Forelimb muscle (tissue), 1 donor: Measurements from ENCODE around the gene PEPD. TPM values are rescaled to one million over a fixed set of nuclear protein-coding genes. Genes with fewer than 3 reads are reported as not detected.

Experiments
- DNase-seq: peaks from one replicate; pipeline ENCODE4 v3.0.0-alpha.2; 2013; ENCODE audit warnings: low read depth
- polyA plus RNA-seq: library from polyadenylated mRNA; unstranded; fragments of 120-200 nt; gene quantifications from one replicate; pipeline ENCODE4 v1.2.1, GENCODE V29; 2013; ENCODE audit not compliant: insufficient read length

Gene PEPD
- polyA plus RNA-seq, 1 donor: 36.7 TPM

DNA sequence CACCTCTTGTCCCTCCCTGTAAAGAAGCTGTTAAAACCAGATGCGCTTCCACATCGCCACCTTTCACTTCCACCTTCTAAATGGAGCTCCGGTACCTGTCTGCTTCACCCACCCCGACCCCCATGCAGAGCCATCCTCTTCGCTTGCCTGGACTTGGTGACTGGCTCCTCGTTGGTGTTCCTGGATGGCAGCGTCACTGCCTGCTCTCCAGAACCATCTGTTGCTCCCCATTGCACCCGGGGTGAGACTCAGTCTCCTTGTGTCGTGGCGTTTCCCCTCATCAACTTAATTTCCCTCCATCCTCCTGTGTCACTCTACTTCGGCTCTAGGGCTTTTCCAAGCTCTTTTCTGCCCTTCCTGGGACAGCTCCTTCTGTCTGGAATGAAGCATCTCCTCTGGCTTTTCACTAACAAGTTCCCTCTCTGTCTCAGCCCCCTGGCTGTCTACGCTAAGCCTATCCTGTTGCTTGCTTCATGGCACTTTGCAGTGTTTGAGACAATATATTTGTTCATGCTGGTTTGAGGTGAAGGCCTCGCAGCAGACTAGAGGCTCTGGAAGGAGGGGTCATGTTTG, 137.8 kb downstream of the PEPD start:
- no peak for DNase-seq

GRCh38 chr19:33382982-33383381, 138.6 kb downstream of the PEPD start:
- DNase-seq: no peak

GRCh38 chr19:33382006-33382405, 139.6 kb downstream of the PEPD start:
- no peak for DNase-seq

DNA sequence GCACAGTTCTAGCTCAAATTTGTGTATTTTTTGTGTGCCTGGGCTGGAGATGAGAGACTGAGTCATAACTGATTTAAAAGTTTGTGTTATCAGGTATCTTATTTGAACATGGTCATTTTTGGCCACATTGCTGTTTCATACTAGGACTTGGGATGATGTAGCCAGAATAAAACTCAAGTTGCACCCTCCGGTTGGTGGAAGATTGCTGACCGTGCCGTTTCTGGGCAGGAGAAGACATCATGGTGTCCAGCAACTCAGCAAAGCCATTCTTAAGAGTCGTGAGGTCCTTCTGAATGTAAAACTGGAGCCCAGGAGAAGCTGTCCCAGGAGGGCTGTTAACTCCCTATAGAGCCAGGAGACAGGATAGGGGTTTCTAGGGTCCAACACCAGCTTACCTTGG, 140.5 kb downstream of the PEPD start:
- DNase-seq: no peak

GRCh38 chr19:33379151-33379829, 142.3 kb downstream of the PEPD start:
- DNase-seq: no peak

- no peak for DNase-seq
Observed at GRCh38 chr19:33377586-33378475, 143.8 kb downstream of the PEPD start.

DNA sequence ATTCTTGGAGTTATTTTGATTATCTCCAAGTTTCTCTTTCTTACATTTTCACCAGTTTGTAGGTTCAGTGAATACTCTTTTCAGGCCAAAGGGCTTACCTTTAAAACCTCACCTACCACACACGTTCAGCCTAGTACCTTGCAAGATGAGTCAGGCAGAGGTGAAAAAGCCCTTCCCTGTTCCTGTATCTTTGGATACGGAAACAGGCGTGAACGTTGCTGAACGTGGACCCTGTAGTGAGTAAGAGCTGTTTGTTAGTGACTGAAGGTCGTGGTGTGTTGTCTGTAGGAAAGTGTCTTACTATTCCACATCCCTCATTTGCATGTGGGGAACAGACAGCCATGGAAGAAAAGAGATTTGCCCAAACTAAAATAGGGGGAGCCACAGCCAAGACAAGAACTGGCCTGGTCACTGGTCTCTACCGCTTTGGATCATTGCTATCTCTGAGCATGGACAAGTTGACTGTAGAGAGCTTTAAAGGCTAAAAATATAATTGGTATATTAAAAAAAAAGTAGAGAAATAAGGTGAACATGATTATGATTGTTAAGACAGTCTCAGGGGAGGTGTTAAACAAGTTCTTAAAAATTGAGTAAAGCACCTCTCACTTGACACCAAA, 144.5 kb downstream of the PEPD start:
- DNase-seq: no peak

DNA sequence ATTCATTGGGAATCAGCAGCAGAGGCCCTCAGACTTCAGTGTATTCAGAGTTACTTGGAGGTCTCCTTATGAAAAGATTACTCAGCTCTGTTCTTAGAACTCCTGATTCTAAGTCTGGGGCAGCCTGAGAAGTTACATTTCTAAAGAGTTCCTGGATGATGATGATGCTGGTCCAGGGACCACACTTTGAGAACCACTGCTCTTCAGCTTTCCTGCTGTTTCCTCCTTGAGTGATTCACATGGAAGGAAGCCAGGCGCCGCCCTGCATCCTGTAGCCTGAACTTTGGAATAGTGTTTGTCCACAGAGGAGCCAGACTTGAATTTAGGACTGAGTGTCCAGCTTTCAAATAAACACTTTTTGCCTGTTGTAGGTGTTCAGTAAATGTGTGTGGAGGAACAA, 145.2 kb downstream of the PEPD start:
- no peak for DNase-seq

DNA sequence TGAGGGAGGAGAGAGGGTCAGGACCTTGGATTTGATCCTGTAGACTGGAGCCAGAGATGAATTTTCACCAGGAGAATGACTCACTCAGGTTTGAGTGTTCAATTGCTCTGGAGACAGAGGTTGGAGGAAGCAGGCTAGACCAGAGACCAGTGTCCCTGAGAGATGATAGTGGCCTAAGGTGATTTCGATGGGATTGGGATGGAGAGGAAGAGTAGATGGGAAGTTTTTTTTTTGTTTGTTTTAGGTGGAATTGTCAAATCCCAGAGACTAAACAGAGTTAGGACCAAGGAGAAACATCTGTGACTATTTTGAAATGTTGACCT, 145.8 kb downstream of the PEPD start:
- DNase-seq: no peak

- no peak for DNase-seq
Observed at GRCh38 chr19:33375156-33375836, 146.3 kb downstream of the PEPD start.

GRCh38 chr19:33374236-33374714, 147.3 kb downstream of the PEPD start:
- no peak for DNase-seq

DNA sequence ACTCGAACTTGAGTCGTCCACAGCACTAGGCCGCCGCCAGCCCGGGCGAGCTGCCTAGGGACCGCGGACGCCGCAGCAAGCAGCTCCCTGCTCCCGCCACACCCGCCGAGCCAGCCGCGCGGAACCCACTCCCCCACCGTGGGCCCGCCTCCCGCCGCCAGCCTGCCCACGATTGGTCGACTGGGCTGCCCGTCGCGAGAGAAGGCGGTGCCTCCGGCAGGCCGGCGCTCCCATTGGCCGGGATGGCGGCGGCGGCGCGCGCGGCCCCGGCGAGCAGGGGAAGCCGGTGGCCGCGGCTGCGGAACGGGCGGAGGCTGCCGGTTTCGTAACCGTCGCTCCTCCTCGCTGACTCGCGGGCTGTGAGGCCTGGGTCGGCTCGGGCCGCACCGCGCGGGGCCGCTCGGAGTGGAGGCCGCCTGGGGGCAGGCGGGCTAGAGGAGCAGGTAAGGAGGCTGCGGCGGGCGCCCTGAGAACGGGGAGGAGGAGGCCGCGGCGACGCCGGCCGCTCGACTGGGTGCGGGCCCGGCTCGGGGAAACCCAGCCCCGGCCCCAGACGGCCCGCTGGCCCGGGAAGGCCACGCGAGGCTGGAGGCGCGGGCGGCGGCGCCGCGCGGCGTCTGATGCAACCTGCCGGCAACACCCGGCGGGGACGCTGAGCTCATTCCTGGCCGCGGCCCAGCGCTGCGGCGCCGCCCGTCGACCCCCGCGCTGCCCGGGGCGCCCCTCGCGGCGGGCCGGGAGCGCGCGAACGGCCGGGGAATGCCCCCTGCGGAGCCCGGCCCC, 147.9 kb downstream of the PEPD start, which contains the start of gene CEBPG:
Gene CEBPG (plus strand): TSS at position 257 of the 783 bp plus-strand sequence. CDS start 5,531 bp downstream, outside the sequence.
- peak; percentile 51 for DNase-seq

GRCh38 chr19:33370783-33371182, 150.8 kb downstream of the PEPD start:
- DNase-seq: no peak

DNA sequence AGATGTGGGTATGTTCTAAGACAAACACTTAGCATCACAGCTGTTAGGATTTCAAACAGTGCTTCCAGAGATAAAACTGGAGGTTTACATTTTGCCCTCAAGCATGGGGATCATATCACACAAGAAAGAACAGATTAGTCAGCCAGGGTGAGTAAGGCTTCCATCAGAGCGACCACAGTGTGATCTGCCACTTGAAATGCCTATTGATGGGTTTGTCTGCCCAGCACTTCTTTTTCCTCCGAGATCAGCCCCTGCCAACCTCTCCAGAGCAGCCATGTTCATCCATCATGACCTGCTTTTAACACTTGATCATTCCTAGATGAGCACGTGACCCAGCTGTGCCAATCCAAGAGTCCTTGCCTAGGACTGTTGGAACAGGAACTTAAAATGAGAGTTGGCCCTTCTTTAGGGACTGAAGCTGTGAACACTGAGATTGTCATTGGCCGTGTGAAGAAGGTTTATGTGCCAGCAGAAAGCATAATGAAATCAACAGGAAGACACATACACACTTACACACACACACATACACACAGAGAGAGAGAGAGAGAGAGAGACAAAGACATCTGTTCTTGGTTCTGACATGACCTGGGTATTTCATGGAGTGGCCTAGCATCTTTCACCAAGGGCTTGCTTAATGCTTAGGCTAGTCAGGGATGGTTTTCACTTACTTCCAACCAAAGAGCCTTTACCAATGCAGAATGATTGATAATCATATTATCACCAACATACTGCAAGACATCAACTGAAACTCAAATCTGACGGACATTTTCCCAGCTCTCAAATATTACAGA, 153.3 kb downstream of the PEPD start:
- DNase-seq: no peak

GRCh38 chr19:33366897-33367296, 154.7 kb downstream of the PEPD start:
- no peak for DNase-seq

GRCh38 chr19:33366127-33366526, 155.5 kb downstream of the PEPD start:
- no peak for DNase-seq

DNA sequence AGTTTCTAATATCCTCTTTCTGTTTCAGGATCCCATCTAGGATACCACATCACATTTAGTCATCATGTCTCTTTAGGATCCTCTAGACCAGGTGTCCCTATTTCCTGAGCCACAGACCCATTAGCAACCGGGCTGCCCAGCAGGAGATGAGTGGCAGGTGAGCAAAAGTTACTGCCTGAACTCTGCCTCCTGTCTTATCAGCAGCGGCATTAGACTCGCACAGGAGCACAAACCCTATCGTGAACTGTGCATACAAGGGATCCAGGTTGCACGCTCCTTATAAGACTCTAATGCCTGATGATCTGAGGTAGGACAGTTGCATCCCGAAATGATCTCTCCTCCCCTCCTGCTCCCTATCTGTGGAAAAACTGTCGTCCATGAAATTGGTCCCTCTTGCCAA, 155.9 kb downstream of the PEPD start:
- no peak for DNase-seq

DNA sequence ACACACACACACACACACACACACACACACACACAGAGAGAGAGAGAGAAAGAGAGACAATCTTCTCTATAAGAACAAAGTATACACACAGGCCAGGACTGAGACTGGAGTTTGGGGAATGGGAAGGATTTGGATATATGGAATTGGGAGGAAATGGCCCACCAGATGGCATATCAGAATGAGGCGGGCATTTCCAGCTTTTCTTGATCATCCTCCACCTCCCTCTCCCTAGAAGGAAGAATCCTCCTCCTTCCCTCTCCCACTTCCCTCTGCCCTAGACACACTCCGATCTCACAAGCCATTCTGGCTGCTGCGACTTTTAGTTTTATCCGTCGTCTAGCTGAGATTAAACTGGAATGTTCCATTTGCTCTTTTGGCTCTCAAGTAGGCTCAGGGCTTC, 158.1 kb downstream of the PEPD start:
- DNase-seq: no peak

DNA sequence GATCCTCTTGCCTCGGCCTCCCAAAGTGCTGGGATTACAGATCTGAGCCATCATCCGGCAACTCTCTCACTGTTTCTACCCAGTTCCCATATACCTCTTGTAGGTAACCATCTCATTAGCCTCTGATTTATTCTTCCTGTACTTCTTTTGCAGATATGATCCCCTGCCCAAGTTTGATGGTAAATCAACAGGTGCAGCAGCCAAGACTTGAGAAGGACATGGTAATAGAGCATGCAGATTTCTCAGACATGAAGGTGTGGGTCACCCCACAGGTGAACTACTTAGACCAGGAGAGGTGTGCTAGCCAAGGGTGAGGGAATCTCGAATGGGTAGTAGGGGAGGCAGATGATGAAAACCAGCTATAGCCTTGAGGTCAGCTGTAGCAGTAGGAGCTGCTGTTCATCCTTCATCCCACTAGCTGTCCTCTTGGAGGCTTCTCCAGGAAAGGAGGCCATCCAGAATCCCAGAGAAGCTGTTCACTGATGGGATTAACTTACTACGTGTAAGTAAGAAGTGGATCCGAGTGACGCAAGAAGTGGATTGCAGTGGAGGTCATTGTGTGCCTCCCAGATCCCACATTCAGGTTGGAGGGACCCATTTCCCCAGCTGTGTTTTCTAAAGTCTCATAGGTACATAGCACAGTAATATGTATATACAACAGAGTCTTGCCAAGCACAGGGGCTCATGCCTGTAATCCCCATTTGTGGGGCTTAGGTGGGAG, 158.9 kb downstream of the PEPD start:
- DNase-seq: no peak
